Amygdala (tissue), 56 donors: ENCODE measurements around the gene PYGM.

Experiments
- DNase-seq, 56 donors: peaks; one replicate each; lab custom pipeline; 2025; lab: John Stamatoyannopoulos, UW

Gene PYGM

GRCh38 chr11:64755681-64756361 lies 4.0 kb downstream of the PYGM start:
- DNase-seq: no peak

- DNase-seq: no peak
Observed at GRCh38 chr11:64754919-64755662, 4.7 kb downstream of the PYGM start.

- no peak for DNase-seq
Observed at GRCh38 chr11:64754124-64754918, 5.5 kb downstream of the PYGM start.

- DNase-seq: no peak
Observed at GRCh38 chr11:64753380-64754123, 6.2 kb downstream of the PYGM start.

- DNase-seq: no peak
Observed at GRCh38 chr11:64753019-64753379, 6.8 kb downstream of the PYGM start.

- no peak for DNase-seq
Observed at GRCh38 chr11:64752175-64752970, 7.4 kb downstream of the PYGM start.

- DNase-seq: no peak
Observed at GRCh38 chr11:64751580-64751979, 8.2 kb downstream of the PYGM start.

- no peak for DNase-seq
Observed at GRCh38 chr11:64751136-64751535, 8.6 kb downstream of the PYGM start.

- no peak for DNase-seq
Observed at GRCh38 chr11:64750361-64751054, 9.3 kb downstream of the PYGM start.

- DNase-seq: no peak
Observed at GRCh38 chr11:64747961-64748665, 11.7 kb downstream of the PYGM start.

GRCh38 chr11:64746486-64746885 lies 13.3 kb downstream of the PYGM start:
- no peak for DNase-seq

GRCh38 chr11:64745521-64746328 lies 14.0 kb downstream of the PYGM start:
- peak in 24 of 56 donors; percentile 12 to 84 (median 42) for DNase-seq

GRCh38 chr11:64745189-64745520 lies 14.6 kb downstream of the PYGM start:
- DNase-seq: peak in 15 of 56 donors; percentile 10 to 65 (median 26)

- peak in 1 of 56 donors; percentile 14 for DNase-seq
Observed at GRCh38 chr11:64744544-64745188, 15.1 kb downstream of the PYGM start.

GRCh38 chr11:64743591-64744543 lies 15.9 kb downstream of the PYGM start, which contains the start of gene RASGRP2:
Gene RASGRP2 (minus strand): TSS chr11:64744142. CDS start chr11:64742866, 1,276 bp downstream.
- DNase-seq: peak in 25 of 56 donors; percentile 15 to 64 (median 39)
